ENCODE results near the gene THAP11.

The THAP11 gene

GRCh38 chr16:67885545-67885944, 43.4 kb downstream of the THAP11 start:
- no peak for DNase-seq

GRCh38 chr16:67885976-67886375, 43.9 kb downstream of the THAP11 start:
- no peak for DNase-seq

- no peak for DNase-seq
Observed at GRCh38 chr16:67886387-67886786, 44.3 kb downstream of the THAP11 start.

GRCh38 chr16:67888331-67888730, 46.2 kb downstream of the THAP11 start:
- DNase-seq, result no peak

GRCh38 chr16:67892375-67892774, 50.3 kb downstream of the THAP11 start:
- DNase-seq, result no peak

GRCh38 chr16:67892899-67893742, 51.0 kb downstream of the THAP11 start, which contains the start of gene PSKH1:
TSS of gene PSKH1 (plus strand) at chr16:67893254. CDS start at chr16:67908750, 15,496 bp downstream.
- DNase-seq, result peak; percentile 94 to 98

All from inflammatory macrophage treated with lipopolysaccharide for 1 hour (primary cell).